Measurements from ENCODE around the gene ITIH3.

GRCh38 chr3:52829482-52829881, 34.9 kb downstream of the ITIH3 start:
- TF ChIP-seq CTCF (IDR thresholded peaks at IDR 0.05; ENCODE audit: low read depth, low read length, poor library complexity, severe bottlenecking) (no peak), EZH2phosphoT487 (IDR thresholded peaks at IDR 0.05; ENCODE audit: borderline replicate concordance, low read length) (no peak)

All from DOHH2 (cell line).